HCT116 (cell line): Measurements from ENCODE around the gene ZC3H6. TPM values are rescaled to one million over a fixed set of nuclear protein-coding genes. Genes with fewer than 3 reads are reported as not detected.
A peak's percentile ranks its signal among the peaks of the same experiment; 100 is the strongest.

Experiments used
- ATAC-seq: fragments of 200-7000 bp; cut with Tn5 transposase; 2 replicates; pipeline ENCODE4 v1.9.1; 2020; ENCODE audit warnings: mild to moderate bottlenecking, moderate library complexity
- BruUV-seq: library from RNA; stranded (reverse); fragments of 400-500 nt; replicated peaks from 2 replicates; lab custom pipeline; 2021; lab: Mats Ljungman, UMichigan
- CTCF ChIA-PET: fragments of 300-600 bp; sonication (Branson Sonifier 250); formaldehyde crosslinking; loops from one replicate; lab custom pipeline; 2021; ENCODE audit warnings: antibody characterized with exemption; lab: Charles Lee
- POLR2A ChIA-PET: fragments of 300-600, 350-600 bp; sonication (Branson Sonifier 250); formaldehyde crosslinking; loops from one replicate; lab custom pipeline; 2021; ENCODE audit warnings: antibody characterized with exemption; lab: Charles Lee
- RAD21 ChIA-PET, 2 experiments: fragments of 300-600 bp; sonication (Branson Sonifier 250); formaldehyde crosslinking; loops; one replicate each; lab custom pipeline; 2023; ENCODE audit warnings: low total read pairs in 2 of 2; ENCODE audit not compliant: uncharacterized antibody in 2 of 2, unreplicated experiment in 2 of 2, low non-redundant PET in 1 of 2; lab: Charles Lee
- DNase-seq: peaks from one replicate; pipeline ENCODE4 v3.0.0-alpha.2; 2010; ENCODE audit warnings: low read depth, low spot score
- H2AFZ ChIP-seq: fragments of 200-600 bp; shearing (Covaris generic), sonication (generic); 2 replicates; pipeline ENCODE4 v1.6.1; 2017; ENCODE audit warnings: low read depth, mixed run types, mixed read lengths, antibody characterized with exemption, low read length; ENCODE audit not compliant: poor library complexity, severe bottlenecking
- H3K27ac ChIP-seq: 2 replicates; pipeline ENCODE4 v1.5.1; 2012; ENCODE audit warnings: low read depth, low read length
- H3K27me3 ChIP-seq: fragments of 200-600 bp; sonication (generic); 2 replicates; pipeline ENCODE4 v1.6.1; 2016; ENCODE audit warnings: mixed run types, low read length, mixed read lengths; ENCODE audit not compliant: insufficient read depth
- H3K36me3 ChIP-seq, 2 experiments: fragments of 200-500 bp in 1 of 2; fragments of 200-600 bp in 1 of 2; sonication (Bioruptor generic) in 1 of 2; sonication (generic) in 1 of 2; 2 replicates each; pipeline versions ENCODE4 v1.5.1 to v1.6.1; 2014 to 2016; ENCODE audit warnings: low read length in 2 of 2, inconsistent platforms in 1 of 2, mixed read lengths in 1 of 2, mixed run types in 1 of 2; ENCODE audit not compliant: insufficient read depth in 2 of 2, control insufficient read depth in 1 of 2
- H3K4me1 ChIP-seq, 2 experiments: fragments of 200-600 bp in 1 of 2; sonication (generic) in 1 of 2; 2 replicates each; pipeline versions ENCODE4 v1.5.1 to v1.6.1; 2012 to 2017; ENCODE audit warnings: low read length in 2 of 2, inconsistent platforms in 1 of 2, mild to moderate bottlenecking in 1 of 2, mixed read lengths in 1 of 2, mixed run types in 1 of 2, moderate library complexity in 1 of 2; ENCODE audit not compliant: insufficient read depth in 2 of 2, control insufficient read depth in 1 of 2
- H3K4me2 ChIP-seq: fragments of 200-600 bp; sonication (generic); 2 replicates; pipeline ENCODE4 v1.6.1; 2017; ENCODE audit warnings: mixed run types, low read length, mixed read lengths
- H3K4me3 ChIP-seq, 2 experiments: fragments of 200-600 bp in 1 of 2; sonication (generic) in 1 of 2; replicated peaks in 1 of 2; 2 replicates each; pipeline ENCODE4 v1.5.1; 2011 to 2016; ENCODE audit warnings: low read length in 2 of 2, control low read depth in 1 of 2, low read depth in 1 of 2, mild to moderate bottlenecking in 1 of 2, mixed read lengths in 1 of 2, mixed run types in 1 of 2
- H3K79me2 ChIP-seq: fragments of 200-600 bp; sonication (generic); 2 replicates; pipeline ENCODE4 v1.6.1; 2017; ENCODE audit warnings: mild to moderate bottlenecking, mixed run types, low read length, moderate library complexity, mixed read lengths; ENCODE audit not compliant: insufficient read depth
- H3K9ac ChIP-seq: fragments of 200-600 bp; sonication (generic); 2 replicates; pipeline ENCODE4 v1.6.1; 2016; ENCODE audit warnings: low read length, mixed read lengths
- H3K9me2 ChIP-seq: fragments of 200-600 bp; sonication (generic), shearing (Covaris generic); 2 replicates; pipeline ENCODE4 v1.6.1; 2017; ENCODE audit warnings: mixed run types, mild to moderate bottlenecking, moderate library complexity; ENCODE audit not compliant: insufficient read depth
- H3K9me3 ChIP-seq, 2 experiments: fragments of 200-500 bp in 1 of 2; fragments of 200-600 bp in 1 of 2; sonication (Bioruptor generic) in 1 of 2; sonication (generic) in 1 of 2; 2 replicates each; pipeline ENCODE4 v1.6.1; 2014 to 2017; ENCODE audit warnings: low read length in 2 of 2, mixed read lengths in 2 of 2, inconsistent platforms in 1 of 2, low read depth in 1 of 2, mild to moderate bottlenecking in 1 of 2, mixed run types in 1 of 2, moderate library complexity in 1 of 2; ENCODE audit not compliant: control insufficient read depth in 1 of 2, insufficient read depth in 1 of 2
- H4K20me1 ChIP-seq: fragments of 200-600 bp; sonication (generic), shearing (Covaris generic); 2 replicates; pipeline ENCODE4 v1.6.1; 2017; ENCODE audit warnings: mixed run types, mild to moderate bottlenecking, moderate library complexity; ENCODE audit not compliant: insufficient read depth
- CEBPB ChIP-seq: IDR thresholded peaks from 2 replicates; pipeline ENCODE4 v1.6.1; 2012; ENCODE audit warnings: low read depth
- CTCF ChIP-seq, 3 experiments: fragments of 200-600 bp in 1 of 3; sonication (generic) in 1 of 3; IDR thresholded peaks in 2 of 3; conservative IDR thresholded peaks in 1 of 3; 2 replicates each; pipeline ENCODE4 v1.5.1; 2012 to 2017; ENCODE audit warnings: low read depth in 2 of 3, low read length in 2 of 3, antibody characterized with exemption in 1 of 3, borderline replicate concordance in 1 of 3, control low read depth in 1 of 3, mild to moderate bottlenecking in 1 of 3, mixed read lengths in 1 of 3, mixed run types in 1 of 3, moderate library complexity in 1 of 3; ENCODE audit not compliant: insufficient read depth in 1 of 3
- EGR1 ChIP-seq: IDR thresholded peaks from 2 replicates; pipeline ENCODE4 v1.6.1; 2012; ENCODE audit warnings: low read depth
- EZH2 ChIP-seq: fragments of 200-600 bp; sonication (generic); IDR thresholded peaks from 2 replicates; pipeline ENCODE4 v1.6.1; 2017; ENCODE audit warnings: antibody characterized with exemption, mixed run types
- EZH2phosphoT487 ChIP-seq: fragments of 200-600 bp; IDR thresholded peaks from 2 replicates; pipeline ENCODE4 v1.6.1; 2018; ENCODE audit warnings: antibody characterized with exemption, borderline replicate concordance
- JUND ChIP-seq: IDR thresholded peaks from 2 replicates; pipeline ENCODE4 v1.6.1; 2012
- MAX ChIP-seq: IDR thresholded peaks from 2 replicates; pipeline ENCODE4 v1.6.1; 2012
- POLR2A ChIP-seq: IDR thresholded peaks from 2 replicates; pipeline ENCODE4 v1.7.0; 2011; ENCODE audit warnings: borderline replicate concordance; ENCODE audit not compliant: insufficient read depth, insufficient read length; ENCODE audit errors: extremely low read depth
- POLR2AphosphoS5 ChIP-seq: IDR thresholded peaks from 2 replicates; pipeline ENCODE4 v1.6.1; 2011; ENCODE audit warnings: mild to moderate bottlenecking, low read depth, low read length, moderate library complexity
- RAD21 ChIP-seq: IDR thresholded peaks from 2 replicates; pipeline ENCODE4 v1.6.1; 2012; ENCODE audit warnings: low read depth, mild to moderate bottlenecking
- REST ChIP-seq: IDR thresholded peaks from 2 replicates; pipeline ENCODE4 v1.6.1; 2012; ENCODE audit warnings: low read depth
- SP1 ChIP-seq: IDR thresholded peaks from 2 replicates; pipeline ENCODE4 v1.6.1; 2012; ENCODE audit warnings: low read depth
- TCF7L2 ChIP-seq: IDR thresholded peaks from 2 replicates; pipeline ENCODE4 v1.7.0; 2011; ENCODE audit warnings: borderline replicate concordance, inconsistent platforms; ENCODE audit not compliant: insufficient read depth, insufficient read length; ENCODE audit errors: extremely low read depth
- YY1 ChIP-seq: IDR thresholded peaks from 2 replicates; pipeline ENCODE4 v1.6.1; 2011; ENCODE audit warnings: low read length, low read depth, moderate library complexity, mild to moderate bottlenecking; ENCODE audit not compliant: insufficient replicate concordance; ENCODE audit errors: extremely low read depth
- ZBTB33 ChIP-seq: IDR thresholded peaks from 2 replicates; pipeline ENCODE4 v1.6.1; 2011; ENCODE audit warnings: mild to moderate bottlenecking, low read length, moderate library complexity; ENCODE audit not compliant: insufficient replicate concordance; ENCODE audit errors: extremely low read depth
- ZFX ChIP-seq: fragments of 450-650 bp; IDR thresholded peaks from 2 replicates; pipeline ENCODE4 v1.6.1; 2017
- ZNF274 ChIP-seq: fragments of 200-500 bp; sonication (Bioruptor generic); IDR thresholded peaks from 2 replicates; pipeline ENCODE4 v1.6.1; 2014; ENCODE audit warnings: mild to moderate bottlenecking, low read depth, low read length, inconsistent platforms
- intact Hi-C: fragments of 100-400 bp; cut with micrococcal nuclease; formaldehyde crosslinking; loops from 2 replicates; pipeline ENCODE4 v1.10.0; 2022
- total RNA-seq: library from RNA; stranded (reverse); gene quantifications from one replicate; pipeline ENCODE4 v1.2.1, GENCODE V29; 2021; ENCODE audit not compliant: unreplicated experiment

ZC3H6 gene
- total RNA-seq, 1 experiment from 2014 or later: 7.0 TPM

- TF ChIP-seq REST (no peak), EZH2 (no peak), CEBPB (no peak; the same call in none of the 2 replicates), ZBTB33 (peak; percentile 65), TCF7L2 (peak; percentile 73), POLR2A (peak; percentile 76)
- TF ChIP-seq, all 23 proteins: peak for 14
Observed at GRCh38 chr2:112275311-112275886, at the start of gene ZC3H6 (continued).

GRCh38 chr2:112229348-112229747 is 46.0 kb upstream of the ZC3H6 start:
- H3K79me2 ChIP-seq: no peaks in the 10 kb centered on the region
- intact Hi-C loops: no loop called here
- CTCF ChIA-PET: no interaction called here
- no peak for TF ChIP-seq MAX
- TF ChIP-seq YY1: no peak
- TF ChIP-seq JUND: no peak
- no peak for TF ChIP-seq ZNF274
- TF ChIP-seq EZH2phosphoT487: no peak
- TF ChIP-seq CEBPB: no peak
- no peak for TF ChIP-seq POLR2AphosphoS5
- no peak for TF ChIP-seq ZFX
- TF ChIP-seq RAD21: no peak
- TF ChIP-seq CTCF (IDR thresholded peaks at IDR 0.05 in 2 of 3, conservative IDR thresholded peaks at IDR 0.05 in 1 of 3; ENCODE audit: borderline replicate concordance in 1 of 3, insufficient read depth in 1 of 3, low read depth in 2 of 3, low read length in 2 of 3): no peak
- no peak for TF ChIP-seq POLR2A
- no peak for TF ChIP-seq EGR1
- no peak for TF ChIP-seq SP1
- RAD21 ChIA-PET: no interaction called here
- H3K27me3 ChIP-seq: no peaks in the 10 kb centered on the region
- peaks cover 10 to 13% of the 10 kb centered on the region in 2 experiments for H3K4me1 ChIP-seq
- POLR2A ChIA-PET: no interaction called here
- BruUV-seq: no TSS peak
- peaks cover 0 to 4% of the 10 kb centered on the region in 2 experiments; a peak in 1 of 4 replicates for H3K36me3 ChIP-seq
- no peak overlapping the region for H3K4me3 ChIP-seq
- H2AFZ ChIP-seq: no peak overlapping the region
- no peak overlapping the region for H3K27ac ChIP-seq
- no peak overlapping the region for H3K4me2 ChIP-seq
- H3K9me2 ChIP-seq: no peaks in the 10 kb centered on the region
- no peaks in the 10 kb centered on the region for H3K9me3 ChIP-seq
- H4K20me1 ChIP-seq: no peaks in the 10 kb centered on the region
- H3K9ac ChIP-seq: no peak overlapping the region
- ATAC-seq: peak; percentile 34; the same call in 1 of the 2 replicates
- DNase-seq: no peak
